Measurements from ENCODE around the gene ZNF324B. TPM values are rescaled to one million over a fixed set of nuclear protein-coding genes. Genes with fewer than 3 reads are reported as not detected.

Gene ZNF324B
- 10 to 100 TPM; 12.7 to 13.8 TPM for total RNA-seq

DNA sequence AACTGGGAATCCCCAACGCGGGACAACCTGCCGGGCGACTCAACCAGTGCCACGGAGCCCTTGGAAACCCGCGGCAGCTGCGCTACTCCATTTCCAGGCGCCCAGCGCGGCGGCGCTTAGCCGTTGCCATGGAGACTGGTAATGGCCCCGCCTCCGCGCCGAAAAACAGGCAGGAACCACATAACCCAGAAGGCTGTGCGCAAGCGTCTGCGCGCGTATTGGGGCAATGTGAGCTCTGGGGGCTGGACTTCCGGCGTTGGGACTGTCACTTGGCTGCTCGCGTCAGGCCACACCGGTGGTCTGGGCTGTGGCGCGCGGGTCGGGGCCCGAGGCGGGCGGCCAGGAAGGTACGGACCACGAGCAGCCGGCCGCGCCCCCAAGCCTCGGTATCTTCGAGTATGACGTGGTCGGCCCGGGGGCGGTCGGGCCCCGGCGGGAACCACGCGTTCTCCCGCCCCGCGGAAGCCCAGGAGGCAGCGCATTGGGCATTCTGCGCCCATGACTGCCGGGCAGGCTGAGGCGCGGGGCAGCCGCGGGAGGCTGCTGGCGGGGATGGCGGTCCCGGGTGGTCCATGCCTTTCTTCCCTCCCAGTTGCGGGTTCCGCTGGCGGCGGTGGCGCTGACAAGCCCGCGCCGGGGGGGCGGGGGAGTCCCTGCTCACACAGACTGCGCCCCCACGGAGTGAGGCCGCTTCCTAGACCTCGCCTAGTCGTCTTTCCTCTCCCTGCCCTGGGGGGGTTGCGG lies at the start of gene ZNF324B:
Gene ZNF324B, plus strand, starts transcription at position 265 of the 744 bp plus-strand sequence. CDS start 2,080 bp downstream, outside the sequence.

DNA sequence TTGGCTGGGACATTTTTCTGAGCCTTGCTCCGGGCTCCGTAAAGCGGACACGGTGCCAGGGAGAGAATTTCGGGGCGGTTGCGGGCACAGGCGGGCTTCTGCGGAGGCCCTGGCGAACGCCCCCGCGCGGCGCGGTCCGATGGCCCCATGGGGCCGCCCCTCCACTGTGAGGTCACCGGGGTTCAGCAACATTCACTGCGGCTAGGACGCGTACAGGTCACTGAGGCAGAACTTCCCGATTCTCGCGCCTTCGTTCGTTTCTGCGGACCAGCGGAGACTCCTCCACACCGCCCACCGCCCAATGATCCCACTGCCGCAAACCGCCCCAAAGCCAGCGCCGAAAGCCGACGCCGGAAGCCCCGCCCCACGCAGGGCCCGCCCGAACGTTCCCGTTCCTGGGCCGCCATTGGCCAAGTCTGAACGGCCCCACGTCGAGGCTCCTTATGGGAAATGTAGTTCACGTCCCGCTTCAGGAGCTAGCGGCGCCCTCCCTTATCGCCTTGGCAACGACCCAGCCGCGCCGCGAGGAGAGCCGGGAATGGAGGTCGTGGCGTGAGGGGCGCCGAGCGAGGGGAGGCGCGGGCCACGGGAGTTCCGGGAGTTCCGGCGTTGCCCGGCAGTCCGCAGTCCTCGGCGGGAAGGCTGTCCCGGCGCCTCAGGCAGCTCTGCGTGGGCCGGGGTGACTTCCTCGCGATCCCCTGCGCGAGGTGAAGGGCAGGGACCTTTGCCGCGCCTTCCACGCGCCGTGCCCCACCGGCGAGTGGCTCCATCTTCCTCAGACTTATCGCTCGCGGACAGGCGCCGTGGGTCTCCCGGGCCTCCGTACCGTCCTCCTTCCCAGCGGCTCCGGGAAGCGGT lies 43.0 kb upstream of the ZNF324B start, which contains the start of gene ZNF584:
Gene ZNF584, plus strand, starts transcription at position 498 of the 858 bp plus-strand sequence. CDS start 499 bp downstream, outside the sequence.

DNA sequence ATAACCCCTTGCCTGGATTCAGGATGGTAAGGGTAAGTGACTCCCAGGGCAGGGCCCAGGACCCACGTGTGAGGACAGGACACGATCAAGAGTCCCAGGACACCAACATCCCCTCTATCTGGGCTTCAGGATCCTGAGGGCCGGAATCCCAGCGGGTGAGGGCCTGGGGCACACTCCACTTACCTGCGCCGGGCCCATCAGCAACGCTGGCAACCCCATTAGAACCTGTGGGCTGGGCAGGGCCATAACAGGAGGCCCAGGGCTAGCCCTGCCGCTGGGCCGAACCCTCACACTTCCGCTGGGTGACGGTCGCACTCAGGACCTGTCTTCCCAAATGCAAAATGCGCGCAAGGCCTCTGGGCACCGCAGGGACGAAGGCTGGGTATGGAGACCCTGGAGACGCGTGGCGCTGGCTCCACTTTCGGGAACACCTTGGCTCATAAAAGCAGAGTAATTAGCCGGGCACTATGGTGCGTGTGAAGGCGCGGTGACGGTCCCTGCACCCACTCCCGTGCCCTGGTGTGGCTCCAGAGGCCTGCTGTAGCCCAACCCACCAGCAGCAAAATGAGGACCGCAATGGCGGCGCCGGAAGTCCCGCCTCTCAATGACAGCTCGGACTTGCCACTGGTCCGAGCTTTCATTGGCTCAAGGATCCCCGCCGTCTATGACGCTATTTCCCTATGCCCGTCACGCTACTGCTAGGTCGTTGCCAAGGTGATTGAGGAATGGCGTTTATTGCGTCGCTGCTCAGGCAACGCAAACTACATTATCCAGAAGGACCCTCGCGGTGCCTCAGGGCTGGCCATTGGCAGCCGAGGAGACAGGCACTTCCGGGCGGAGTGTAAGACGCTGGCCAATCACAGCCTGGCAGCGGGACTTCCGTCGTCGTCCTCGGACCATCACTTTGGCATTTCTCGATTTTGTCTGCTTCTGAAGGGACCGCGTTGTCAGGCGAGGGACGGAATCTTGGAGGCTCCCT lies 11.6 kb upstream of the ZNF324B start, which contains the start of gene ZNF132:
Gene ZNF132, minus strand, starts transcription at position 578 of the 979 bp plus-strand sequence. Its CDS starts 332 bp downstream, at position 246.

DNA sequence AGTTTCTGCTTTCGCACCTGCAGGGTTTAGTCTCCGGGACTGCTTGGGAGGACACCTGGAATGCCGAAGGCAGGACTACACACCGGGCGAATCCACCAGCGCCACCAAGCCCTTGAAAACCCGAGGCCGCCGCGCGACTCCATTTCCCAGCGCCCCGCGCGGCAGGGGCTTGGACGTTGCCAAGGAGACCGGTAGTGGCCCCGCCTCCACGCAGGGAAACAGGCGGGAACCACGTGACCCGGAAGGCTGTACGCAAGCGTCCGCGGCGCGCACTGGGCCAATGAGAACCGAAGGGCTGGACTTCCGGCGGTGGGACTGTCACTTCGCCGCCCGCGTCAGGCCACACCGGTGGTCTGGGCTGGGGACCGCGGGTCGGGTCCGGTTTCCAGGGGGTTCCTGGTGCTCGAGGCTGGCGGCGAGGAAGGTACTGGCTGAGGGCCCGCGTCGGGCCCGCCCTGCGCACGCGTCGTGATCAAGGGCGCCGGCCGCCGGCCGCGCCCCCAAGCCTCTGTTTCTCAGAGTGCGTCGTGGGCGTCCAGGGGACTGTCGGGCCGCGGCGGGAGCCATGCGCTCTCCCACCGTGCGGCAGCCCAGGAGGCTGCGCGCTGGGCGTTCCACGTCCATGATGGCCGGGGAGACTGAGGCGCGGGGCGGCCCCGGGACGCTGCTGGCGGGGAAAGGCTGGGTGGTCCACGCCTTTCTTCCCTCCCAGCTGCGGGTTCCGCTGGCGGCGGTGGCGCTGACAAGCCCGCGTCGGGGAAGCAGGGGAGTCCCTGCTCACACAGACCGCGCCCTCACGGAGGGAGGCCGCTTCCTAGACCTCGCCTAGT lies 15.6 kb downstream of the ZNF324B start, which contains the start of gene ZNF324:
Gene ZNF324, plus strand, starts transcription at position 321 of the 830 bp plus-strand sequence. CDS start 2,106 bp downstream, outside the sequence.

DNA sequence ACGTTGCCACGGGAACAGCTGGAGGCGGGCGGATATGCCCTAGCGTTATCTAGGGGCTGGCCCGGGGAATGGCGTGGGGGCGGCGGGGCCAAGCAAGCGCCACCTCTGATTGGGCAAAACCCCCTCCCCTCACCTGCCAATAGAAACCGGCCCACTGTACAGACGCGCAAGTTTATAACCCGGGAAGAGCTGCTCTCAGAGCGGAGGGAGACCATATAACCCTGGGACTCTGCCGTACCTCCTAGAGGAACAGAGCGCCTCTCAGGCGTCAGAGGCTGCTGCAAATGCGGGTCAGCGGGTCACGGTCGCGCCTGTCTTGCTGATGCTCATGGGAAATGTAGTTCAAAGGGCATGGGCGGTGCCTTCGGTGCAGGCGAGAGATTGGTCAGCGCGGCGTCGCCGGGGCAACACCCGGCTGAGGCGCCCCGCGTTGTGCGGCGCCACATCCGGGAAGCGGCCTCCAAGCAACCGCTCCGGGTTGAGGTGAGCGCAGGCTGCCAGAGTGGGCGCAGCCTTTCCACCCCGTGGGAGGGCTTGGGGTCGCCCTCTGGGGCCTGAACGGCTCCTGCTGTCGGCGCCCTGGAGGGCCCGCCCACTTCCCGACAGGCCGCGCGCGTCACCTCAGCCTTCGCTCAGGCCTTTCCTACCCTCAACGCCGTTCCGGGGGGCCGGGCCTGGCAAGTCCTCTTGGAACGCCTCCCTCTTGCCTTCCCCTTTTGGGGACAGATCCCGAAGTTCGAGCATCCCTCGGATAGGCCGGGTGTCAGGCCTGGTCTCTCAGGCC lies 24.5 kb downstream of the ZNF324B start, which contains the start of gene ZNF446:
Gene ZNF446, plus strand, starts transcription at position 639 of the 784 bp plus-strand sequence. CDS start 867 bp downstream, outside the sequence.

Small RNAs within 50 kb of the gene (small RNA-seq; reads per million reads assigned to genes)
- gene RN7SL693P (0 reads per million in 2 donors), gene RNU6-1337P (0 reads per million in 2 donors)

Other genes with a start within 250 kb of the ZNF324B start
- gene ZNF544, start 222.7 kb upstream of the ZNF324B start, total RNA-seq: 10 to 100 TPM; 24.4 to 32.3 TPM
- 1 to 10 TPM; 3.8 to 5.3 TPM for gene ZNF8, start 172.7 kb upstream of the ZNF324B start, total RNA-seq
- 10 to 100 TPM; 27.5 to 51.3 TPM for gene ERVK3-1, start 146.2 kb upstream of the ZNF324B start, total RNA-seq
- 1 to 10 TPM; 4.1 to 5.0 TPM for gene ZSCAN22, start 124.6 kb upstream of the ZNF324B start, total RNA-seq
- gene A1BG, start 98.1 kb upstream of the ZNF324B start, total RNA-seq: 1 to 10 TPM; 1.7 to 7.0 TPM
- 1 to 10 TPM in 1 of 2 donors, under 1 TPM in 1; 0.67 to 1.0 TPM for gene ZNF497, start 88.9 kb upstream of the ZNF324B start, total RNA-seq
- gene ZNF837, start 70.6 kb upstream of the ZNF324B start, total RNA-seq: 1 to 10 TPM; 1.7 to 3.8 TPM
- gene RPS5, start 64.4 kb upstream of the ZNF324B start, total RNA-seq: 1,000 to 10,000 TPM in 1 of 2 donors, 100 to 1,000 TPM in 1; 673 to 1,376 TPM
- gene RNF225, start 56.0 kb upstream of the ZNF324B start, total RNA-seq: under 1 TPM in 1 of 2 donors, not detected in 1; 0.33 TPM
- 10 to 100 TPM; 14.8 to 16.7 TPM for gene ZNF584, start 43.0 kb upstream of the ZNF324B start, total RNA-seq
- gene ZNF132, start 11.5 kb upstream of the ZNF324B start, total RNA-seq: 1 to 10 TPM; 7.6 to 8.7 TPM
- gene ZNF324, start 15.5 kb downstream of the ZNF324B start, total RNA-seq: 10 to 100 TPM; 16.0 to 18.2 TPM
- 1 to 10 TPM; 5.7 to 7.9 TPM for gene ZNF446, start 24.7 kb downstream of the ZNF324B start, total RNA-seq
- gene SLC27A5, start 60.4 kb downstream of the ZNF324B start, total RNA-seq: 10 to 100 TPM in 1 of 2 donors, 1 to 10 TPM in 1; 6.0 to 11.7 TPM
- gene ZBTB45, start 68.2 kb downstream of the ZNF324B start, total RNA-seq: 1 to 10 TPM; 7.6 to 8.0 TPM
- gene TRIM28, start 92.4 kb downstream of the ZNF324B start, total RNA-seq: 100 to 1,000 TPM; 204 to 363 TPM
- gene CHMP2A, start 103.5 kb downstream of the ZNF324B start, total RNA-seq: 10 to 100 TPM; 69.6 to 82.6 TPM
- 100 to 1,000 TPM; 101 to 126 TPM for gene UBE2M, start 107.0 kb downstream of the ZNF324B start, total RNA-seq
- 10 to 100 TPM in 1 of 2 donors, 1 to 10 TPM in 1; 8.7 to 12.0 TPM for gene MZF1, start 121.7 kb downstream of the ZNF324B start, total RNA-seq